T-helper 22 cell (primary cell): ENCODE results near the gene RAF1.
"Not testable (repeated sequence)": the region's sequence is repeated elsewhere in the genome, so short reads cannot be mapped to it uniquely, and the experiment has no call there.

ENCODE experiments used
- DNase-seq: peaks from one replicate; pipeline ENCODE4 v3.0.0-alpha.2; 2020; ENCODE audit warnings: low read depth

Gene RAF1

GRCh38 chr3:12557473-12558100 is 106.3 kb downstream of the RAF1 start:
- no peak for DNase-seq

- DNase-seq: peak; percentile 69
These were observed 107.0 kb downstream of the RAF1 start, which contains the start of gene MKRN2 for GRCh38 chr3:12556690-12557472. MKRN2 (plus strand) TSS chr3:12557087; CDS start chr3:12557151, 64 bp downstream.

GRCh38 chr3:12556314-12556689 is 107.6 kb downstream of the RAF1 start:
- no peak for DNase-seq

DNA sequence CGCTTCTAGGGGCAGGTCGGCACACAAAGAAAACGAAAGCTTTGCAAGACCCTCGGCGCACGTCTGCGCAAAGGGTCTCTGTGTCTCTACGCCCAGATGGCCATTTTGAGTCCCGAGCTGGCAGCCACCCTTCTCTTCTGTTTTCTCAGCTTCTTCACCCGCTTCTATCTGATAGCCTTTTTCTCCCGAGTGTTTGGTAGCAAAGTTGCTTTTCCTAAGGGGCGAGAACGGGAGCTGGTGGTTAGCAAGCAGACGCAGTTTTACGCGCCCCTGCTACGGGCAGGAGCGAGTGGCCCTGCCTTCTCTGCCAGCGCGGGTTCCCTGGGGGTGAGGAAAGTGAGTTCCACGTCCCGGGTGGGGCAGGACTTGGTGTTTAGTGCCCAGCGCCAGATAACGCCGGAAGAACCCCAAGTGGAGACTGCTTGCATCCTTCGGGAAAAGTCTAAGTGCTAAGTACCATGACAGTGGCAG is 110.0 kb downstream of the RAF1 start:
- no peak for DNase-seq

DNA sequence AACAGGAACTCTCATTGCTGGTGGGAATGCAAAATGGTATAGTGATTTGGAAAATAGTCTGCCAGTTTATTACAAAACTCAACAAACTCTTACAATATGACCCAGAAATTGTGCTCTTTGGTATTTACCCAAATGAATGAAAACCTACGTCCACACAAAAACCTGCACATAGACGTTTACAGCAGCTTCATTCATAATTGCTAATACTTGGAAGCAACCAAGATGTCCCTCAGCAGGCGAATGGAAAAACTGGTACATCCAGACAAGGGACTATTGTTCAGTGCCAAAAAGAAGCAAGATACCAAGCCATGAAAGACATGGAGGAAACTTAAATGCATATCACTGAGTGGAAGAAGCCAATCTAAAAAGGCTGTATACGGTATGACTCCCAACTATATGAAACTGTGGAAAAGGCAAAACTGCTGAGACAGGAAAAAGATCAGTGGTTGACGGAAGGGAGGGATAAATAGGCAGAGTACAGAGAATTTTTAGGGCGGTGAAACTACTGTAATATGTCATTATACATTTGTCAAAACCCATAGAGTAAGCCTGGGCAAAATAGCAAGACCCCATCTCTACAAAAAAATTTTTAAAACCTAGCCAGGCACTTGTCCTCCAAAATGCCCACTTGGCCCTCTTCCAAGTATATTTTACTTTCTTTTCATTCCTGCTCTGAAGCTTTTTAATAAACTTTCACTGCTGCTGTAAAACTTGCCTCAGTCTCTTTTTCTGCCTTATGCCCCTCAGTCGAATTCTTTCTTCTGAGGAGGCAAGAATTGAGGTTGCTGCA is 113.8 kb downstream of the RAF1 start:
- DNase-seq: no peak

GRCh38 chr3:12545473-12545791 is 118.5 kb downstream of the RAF1 start, which contains the start of gene MKRN2OS:
MKRN2OS (minus strand) TSS chr3:12545499; CDS start chr3:12545464, 35 bp downstream.
- no peak for DNase-seq

DNA sequence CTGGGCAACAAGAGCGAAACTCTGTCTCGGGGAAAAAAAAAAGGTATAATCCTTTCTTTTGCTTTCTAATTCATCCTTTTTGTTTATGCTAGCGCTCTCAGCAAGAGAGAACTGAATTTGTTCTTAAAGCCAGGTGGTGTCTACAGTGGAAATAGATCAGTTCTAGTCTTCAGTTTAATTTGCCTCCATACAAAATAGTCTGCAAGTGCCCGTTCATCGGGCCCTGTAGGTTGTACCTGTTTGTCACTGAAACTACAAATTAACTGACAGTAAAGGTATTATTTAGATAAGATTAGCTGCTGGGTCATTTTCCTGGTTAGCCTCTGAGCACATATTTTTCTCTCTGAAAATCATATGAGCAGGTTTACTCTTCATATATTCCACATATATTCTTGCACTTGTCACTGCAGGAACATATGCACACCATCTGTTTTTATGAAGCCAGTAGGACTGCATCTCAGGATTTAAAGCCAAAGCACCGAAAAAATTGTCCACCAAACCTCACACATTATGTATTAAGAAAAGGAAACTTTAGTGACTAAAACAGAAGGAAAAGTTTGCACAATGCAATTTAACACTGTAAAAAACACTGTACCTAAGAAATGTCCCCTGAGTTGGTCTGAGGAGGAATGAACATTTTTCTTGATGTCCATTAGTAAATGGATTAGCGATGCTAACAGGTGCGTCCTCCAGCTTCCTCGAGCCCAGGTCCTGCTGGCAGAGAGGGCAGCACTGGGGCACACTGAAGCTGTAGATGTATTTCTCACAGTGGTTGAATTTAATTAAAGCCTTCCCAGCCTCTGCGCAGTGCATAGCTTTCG is 119.1 kb downstream of the RAF1 start:
- DNase-seq: no peak

GRCh38 chr3:12543497-12543896 is 120.4 kb downstream of the RAF1 start:
- DNase-seq: not testable (repeated sequence)

- DNase-seq: no peak
These were observed 122.3 kb downstream of the RAF1 start for GRCh38 chr3:12541625-12542024.

DNA sequence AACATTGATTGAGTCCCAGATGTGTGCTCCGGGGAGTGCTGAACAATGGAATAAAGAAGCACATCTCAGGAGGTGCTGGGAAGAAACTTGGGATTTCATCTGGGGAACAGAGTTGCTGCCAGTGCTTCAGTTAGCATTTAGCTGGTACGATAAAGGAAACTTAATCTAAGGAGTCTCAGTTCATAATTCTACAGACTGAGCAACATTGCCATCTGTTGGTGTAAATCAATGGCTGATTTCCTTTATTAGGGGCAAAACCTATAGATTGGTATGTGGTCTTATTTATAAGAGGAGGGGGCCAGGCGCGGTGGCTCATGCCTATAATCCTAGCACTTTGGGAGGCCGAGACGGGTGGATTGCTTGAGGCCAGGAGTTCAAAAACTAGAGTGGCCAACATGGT is 127.5 kb downstream of the RAF1 start:
- no peak for DNase-seq
